IPS-18c (cell line): Measurements from ENCODE around the gene NPAS2.

ENCODE experiments used
- H3K4me3 ChIP-seq: 2 replicates; pipeline ENCODE4 v1.7.0; 2013; ENCODE audit warnings: low read depth, mild to moderate bottlenecking, low read length, moderate library complexity; ENCODE audit not compliant: insufficient read depth
- H3K9me3 ChIP-seq: one replicate; pipeline ENCODE4 v1.6.1; 2013; ENCODE audit warnings: mild to moderate bottlenecking, low read length, moderate library complexity; ENCODE audit not compliant: control insufficient read depth, insufficient read depth

The NPAS2 gene

DNA sequence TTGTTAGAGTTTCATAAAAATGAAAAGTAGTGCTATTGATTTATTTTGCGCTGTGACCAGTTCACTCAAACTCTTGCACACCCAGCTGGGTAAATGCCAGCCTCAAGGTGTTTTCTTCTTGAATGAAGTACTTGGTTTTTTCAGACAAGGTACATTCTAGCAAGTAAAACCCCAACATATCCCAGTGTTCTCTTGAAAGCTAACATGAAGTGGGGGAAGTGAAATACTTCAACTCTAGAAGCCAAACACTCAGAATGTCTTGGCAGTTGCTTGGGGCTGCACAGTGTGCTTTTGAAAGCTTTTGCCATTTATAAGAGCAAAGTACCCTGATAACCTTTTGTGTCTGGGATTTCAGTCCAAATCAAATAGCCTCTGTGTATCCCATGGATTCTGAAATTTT is 13.4 kb downstream of the NPAS2 start:
- Histone ChIP-seq H3K9me3 (no peaks in the 10 kb centered on the region), H3K4me3 (no peak overlapping the region)

DNA sequence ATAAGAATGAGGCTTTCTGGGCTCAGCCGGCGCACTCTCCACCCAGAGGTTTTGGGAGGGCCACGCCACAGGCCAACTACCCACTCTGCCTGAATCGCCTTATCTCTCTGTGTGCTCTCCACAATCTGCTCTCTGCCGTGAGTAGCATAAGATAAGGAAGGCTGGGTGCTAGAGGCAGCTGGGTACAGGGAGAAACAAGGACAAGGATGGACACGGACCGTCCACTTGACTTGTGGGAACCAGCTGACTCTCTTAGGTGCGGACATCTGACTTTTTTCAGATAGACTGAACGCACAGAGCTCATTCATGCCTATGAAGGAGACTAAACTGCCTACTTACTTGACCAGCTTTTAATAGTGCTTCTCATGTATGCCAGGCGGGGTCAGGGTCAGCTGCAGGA is 14.3 kb downstream of the NPAS2 start:
- Histone ChIP-seq H3K4me3 (no peak overlapping the region), H3K9me3 (no peaks in the 10 kb centered on the region)

DNA sequence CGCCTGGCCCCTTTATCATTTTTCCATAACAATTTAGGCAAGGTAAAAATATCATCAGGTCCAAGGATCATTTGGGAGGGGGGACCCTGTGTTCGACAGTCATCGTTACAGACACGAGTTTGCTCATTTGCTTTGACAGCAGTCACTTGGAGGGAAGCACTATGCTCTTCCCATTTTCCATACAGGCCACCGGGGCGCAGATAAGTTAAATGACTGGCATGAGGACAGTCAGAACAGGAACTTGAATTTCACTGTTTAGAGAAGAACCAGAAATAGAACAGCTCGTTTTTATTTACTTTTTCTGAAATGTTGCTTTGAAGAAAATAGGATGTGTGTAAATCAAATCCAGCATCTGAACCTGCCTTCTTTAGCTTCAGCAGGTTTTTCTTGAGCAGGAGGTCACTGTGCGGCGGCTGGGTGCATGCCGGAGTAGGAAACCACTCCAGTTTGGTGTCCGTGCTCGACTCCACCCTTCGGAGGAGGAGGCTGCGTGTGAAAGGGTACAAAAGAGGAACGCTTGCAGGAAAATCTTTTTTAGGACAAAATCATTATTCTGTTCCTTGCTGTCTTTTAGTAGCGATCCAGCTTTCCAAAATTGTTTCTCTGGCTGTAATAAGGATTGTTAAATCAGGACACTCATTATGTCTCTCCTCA is 15.2 kb downstream of the NPAS2 start:
- Histone ChIP-seq H3K4me3 (no peak overlapping the region), H3K9me3 (no peaks in the 10 kb centered on the region)

DNA sequence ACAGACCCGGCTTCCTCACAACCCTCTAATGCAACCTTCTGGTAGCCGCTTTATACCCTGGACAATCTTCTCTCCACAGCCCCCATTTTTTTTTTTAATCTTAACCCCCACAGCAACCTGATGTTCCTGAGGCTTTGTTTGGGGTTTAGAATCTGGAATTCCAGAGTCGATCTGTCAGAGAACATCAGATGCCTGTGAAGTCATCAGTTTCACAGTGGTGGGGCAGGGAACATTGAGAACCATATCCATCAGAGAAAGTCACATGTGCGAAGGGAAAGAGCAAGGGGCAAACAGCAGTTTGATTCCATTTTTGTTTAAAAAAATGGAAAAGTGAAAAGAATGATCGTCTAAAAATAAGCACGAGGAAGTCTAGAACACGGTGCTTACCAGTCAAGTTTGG is 20.6 kb downstream of the NPAS2 start:
- Histone ChIP-seq H3K4me3 (no peak overlapping the region), H3K9me3 (no peaks in the 10 kb centered on the region)

DNA sequence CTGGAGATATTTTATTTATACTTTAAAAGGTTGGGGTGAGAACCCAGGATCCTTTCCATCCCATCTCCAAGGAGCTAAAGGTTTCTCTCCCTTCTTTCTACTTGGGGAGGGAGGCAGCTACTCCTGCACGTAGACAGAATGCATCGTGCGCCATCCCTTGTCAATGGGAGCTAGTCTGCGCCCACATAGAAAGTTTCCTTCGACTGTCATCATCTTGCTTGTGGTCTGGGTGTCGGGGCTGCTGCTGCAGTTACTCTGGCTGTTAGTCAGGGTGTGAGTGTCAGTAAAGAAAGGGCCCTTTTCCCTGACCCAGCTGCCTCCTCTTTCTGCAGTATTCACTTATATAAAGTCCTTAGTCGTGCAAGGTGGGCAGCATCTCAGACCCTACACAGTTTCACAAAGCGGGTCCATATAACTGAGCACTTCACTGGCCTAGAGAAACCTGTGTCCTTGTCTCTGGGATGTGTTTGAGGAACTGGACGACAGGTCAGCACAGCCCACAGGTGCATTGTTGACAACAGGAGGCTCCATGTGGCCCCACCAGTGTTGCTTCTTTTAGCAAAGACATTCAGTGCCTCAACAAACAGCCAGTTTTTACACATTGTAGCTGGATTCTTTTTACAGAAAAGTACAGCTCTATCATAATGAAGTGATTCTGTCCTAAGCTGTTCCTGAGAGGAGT is 22.4 kb downstream of the NPAS2 start:
- Histone ChIP-seq H3K9me3 (no peaks in the 10 kb centered on the region), H3K4me3 (no peak overlapping the region)

DNA sequence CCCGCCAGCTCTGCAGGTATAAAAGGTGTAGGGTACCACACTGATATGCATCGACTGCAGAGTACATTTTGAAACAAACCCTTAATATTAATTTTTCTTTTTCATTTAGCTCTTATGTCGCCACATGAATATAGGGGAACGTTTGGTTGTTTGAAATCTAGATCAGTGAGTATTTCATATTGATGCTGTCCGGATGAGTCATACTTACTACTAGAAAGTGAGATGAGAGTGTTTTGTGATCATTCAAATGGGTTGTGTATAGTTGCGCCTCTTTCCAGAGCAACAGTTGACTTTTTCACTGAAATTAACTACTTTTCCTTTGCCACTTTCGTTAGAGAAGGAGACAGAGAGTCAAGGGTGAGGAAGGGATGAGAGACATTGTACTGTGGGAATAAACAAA is 24.6 kb downstream of the NPAS2 start:
- Histone ChIP-seq H3K9me3 (no peaks in the 10 kb centered on the region), H3K4me3 (no peak overlapping the region)

DNA sequence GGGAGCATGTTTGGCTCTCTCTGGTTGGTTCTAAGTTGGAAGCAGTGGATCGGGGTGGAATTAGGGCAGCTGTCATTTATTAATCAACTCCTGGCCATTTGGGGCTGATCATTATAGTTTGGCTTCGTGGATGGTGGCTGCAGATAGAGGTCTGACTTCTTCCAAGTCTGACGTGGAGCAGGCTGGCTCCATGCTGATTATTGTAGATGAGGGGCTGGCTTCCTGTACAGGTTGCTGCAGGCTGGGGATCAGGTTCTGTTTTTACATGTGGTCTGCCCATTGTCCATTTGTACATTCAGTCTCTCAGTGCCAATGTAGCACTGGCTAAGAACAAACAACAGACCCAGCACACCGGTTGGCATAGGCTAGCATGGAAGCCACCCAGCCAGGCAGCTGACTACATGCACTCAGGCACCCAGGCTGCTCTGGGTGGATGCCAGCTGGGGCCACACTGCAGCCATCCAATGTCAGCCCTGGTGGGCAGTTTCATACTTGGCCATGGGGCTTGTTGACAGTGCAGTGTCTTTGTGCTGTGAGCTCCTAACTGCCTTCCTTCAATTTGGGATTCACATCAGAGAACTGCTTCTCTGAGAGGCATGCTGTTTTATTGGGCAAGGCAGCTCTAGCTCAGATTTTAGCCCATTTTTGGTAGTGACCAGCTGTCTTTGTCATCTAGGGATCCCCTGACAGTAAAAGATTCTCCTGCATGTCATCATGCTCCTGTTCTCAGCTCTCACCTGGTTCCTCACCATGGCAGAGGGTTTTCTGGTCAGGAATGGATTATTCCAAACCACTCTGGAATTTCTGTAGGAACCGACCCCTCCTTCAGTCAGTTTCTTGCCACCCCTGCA is 25.4 kb downstream of the NPAS2 start:
- H3K9me3 ChIP-seq: no peaks in the 10 kb centered on the region

DNA sequence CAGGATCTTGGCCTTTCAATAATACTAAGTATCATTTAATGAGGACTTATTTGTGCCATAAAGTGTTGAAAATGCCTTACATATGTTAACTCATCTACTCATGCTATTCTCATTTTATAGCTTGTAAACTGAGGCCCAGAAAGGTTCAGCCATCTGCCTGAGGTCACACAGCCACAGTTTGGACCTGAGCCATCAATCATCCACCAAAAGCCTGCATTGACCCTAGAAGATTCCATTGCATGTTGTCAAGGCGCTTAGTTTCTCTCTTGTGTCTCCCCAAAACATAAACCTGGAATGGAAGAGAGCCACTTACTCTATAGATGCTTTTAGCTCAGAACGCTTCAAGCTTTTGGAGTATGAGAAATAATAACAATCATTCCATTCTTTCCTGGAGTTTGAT is 26.8 kb downstream of the NPAS2 start:
- H3K4me3 ChIP-seq: no peak overlapping the region
- no peaks in the 10 kb centered on the region for H3K9me3 ChIP-seq

More for the DNA sequence above, 25.4 kb downstream of the NPAS2 start:
- H3K4me3 ChIP-seq: no peak overlapping the region

DNA sequence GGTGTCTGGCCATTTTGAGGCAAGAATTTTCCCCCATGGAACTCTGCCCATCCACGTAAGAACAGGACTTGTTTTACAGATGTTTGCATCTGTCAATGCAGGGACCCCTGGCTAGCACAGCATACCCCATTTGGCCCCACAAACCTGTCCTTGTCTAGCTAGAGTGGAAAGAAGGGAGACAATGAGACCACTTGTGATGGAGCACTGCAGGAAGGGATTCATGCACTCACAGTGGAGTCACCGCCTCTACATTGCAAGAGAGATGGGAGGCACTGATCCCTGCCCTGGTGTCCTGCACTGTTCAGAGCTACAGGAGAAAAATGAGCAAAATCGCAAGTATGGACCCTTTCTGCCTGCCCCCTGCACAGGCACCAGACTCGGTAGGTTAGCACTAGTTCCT is 32.5 kb downstream of the NPAS2 start:
- Histone ChIP-seq H3K9me3 (no peaks in the 10 kb centered on the region), H3K4me3 (no peak overlapping the region)

DNA sequence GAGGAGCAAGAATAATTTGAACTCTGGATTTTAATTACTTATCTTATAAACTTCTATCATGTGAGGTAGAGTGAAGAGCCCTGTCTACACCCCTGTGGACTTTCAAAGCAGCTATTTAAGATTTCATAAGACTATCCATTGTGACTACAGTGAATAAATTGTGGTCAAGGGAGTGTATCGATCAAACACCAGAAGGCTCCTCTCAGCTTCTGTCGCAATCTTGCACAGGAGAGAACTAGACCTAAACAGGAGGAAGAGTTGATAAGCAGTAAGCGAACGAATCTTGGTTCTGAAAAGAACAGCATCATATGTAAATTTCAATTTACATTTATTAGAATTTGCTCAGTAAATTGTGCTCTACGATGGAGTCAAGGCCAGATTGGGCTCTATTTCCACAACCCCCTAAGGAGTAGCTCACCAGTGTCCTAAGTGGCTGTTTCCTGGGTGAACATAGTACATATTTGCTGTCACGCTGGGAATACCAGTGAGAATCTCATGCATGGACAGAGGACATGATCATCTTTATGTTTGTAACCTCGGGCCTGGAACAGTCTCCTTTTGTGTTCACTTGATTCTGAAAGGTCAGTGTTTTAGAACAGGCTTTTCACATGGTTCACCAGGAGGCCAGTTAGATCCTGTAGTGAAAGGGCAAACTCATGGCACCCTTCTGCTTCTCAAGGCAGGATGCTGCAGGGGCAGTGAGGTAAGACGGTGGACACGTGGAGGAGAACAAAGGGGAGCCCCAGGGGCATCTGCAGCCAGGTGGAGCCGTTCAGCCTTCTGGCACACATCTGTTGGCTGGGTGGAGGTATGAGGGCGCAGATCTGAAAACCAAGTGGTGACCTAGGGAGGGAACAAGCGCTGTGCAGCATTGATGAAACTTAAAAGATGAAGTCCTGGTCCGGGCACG is 33.3 kb downstream of the NPAS2 start:
- Histone ChIP-seq H3K4me3 (no peak overlapping the region), H3K9me3 (no peaks in the 10 kb centered on the region)

DNA sequence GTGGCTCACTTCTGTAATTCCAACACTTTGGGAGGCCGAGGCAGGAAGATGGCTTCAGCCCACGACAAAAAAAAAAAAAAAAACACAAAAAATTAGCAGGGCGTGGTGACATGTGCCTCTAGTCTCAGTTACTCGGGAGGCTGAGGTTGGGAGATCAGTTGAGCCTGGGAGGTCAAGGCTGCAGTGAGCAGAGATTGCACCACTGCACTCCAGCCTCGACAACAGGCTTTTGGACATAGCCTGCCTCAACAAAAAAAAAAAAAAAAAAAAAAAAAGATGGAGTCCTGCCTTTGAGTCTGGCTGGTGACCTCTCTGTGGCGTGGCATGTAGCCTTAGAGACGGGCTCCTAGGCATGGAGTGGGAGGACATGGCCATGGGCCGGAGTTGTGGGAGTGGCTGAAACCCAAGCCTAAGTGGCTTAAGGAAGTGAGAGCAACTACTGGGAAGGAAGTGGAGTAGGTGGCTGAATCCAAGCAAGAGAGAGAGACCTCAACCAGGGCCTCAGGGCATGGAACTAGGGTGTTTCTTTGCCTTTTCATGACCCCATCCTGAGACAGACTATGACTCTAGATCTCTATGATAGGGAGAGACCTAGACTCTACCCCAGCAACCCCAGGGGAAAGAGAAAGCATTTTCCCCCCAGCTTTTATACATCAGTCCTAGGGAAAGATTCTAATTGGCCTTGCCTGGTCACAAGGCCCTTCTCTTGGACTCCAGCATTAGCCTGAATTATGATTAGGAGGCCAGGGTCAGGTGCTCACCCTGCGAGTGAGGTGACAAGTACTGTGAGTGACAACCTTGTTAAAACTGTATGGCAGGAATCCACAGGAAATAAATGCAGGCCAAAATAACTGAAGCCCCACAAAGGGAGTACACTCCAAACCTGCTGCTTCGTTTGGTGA is 34.2 kb downstream of the NPAS2 start:
- no peaks in the 10 kb centered on the region for H3K9me3 ChIP-seq
- H3K4me3 ChIP-seq: no peak overlapping the region

DNA sequence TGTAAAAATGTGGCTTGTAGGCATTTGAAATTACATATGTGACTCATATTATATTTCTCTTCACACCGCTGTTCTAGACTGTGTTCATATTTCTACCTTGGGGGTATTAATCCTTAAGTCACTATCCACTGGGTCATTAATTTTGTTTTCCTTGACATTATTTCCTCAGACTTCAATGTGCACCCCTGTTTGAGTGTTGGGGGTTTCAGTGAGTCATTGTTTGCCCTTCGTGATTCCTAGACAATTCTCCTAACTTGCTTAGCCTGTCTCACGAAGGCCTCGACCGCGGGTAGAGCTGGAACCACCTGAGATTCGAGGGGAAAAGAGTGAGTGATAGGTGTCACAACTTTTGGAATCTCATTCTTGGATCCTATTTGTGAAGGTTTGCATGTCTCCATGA is 35.1 kb downstream of the NPAS2 start:
- no peaks in the 10 kb centered on the region for H3K9me3 ChIP-seq
- H3K4me3 ChIP-seq: no peak overlapping the region

DNA sequence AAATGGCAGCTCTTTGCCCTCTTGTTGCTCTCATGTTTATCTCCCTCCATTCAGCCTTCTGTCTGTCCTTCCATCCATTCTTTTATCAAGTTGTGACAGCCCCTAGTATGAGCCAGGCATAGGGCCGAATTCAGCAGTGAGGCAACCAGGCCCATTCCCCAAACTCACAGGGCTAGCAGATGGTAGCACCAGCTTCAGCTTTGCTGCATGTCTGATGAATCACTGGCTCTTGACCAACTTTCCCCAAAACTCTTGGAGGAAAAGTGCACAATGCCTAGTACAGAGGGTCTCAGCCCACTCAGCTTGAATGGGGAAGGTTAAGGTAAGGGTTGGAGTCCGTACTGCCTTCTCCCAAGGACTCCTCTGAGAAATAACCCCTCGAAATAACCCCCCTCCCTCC is 35.7 kb downstream of the NPAS2 start:
- Histone ChIP-seq H3K4me3 (no peak overlapping the region), H3K9me3 (no peaks in the 10 kb centered on the region)

DNA sequence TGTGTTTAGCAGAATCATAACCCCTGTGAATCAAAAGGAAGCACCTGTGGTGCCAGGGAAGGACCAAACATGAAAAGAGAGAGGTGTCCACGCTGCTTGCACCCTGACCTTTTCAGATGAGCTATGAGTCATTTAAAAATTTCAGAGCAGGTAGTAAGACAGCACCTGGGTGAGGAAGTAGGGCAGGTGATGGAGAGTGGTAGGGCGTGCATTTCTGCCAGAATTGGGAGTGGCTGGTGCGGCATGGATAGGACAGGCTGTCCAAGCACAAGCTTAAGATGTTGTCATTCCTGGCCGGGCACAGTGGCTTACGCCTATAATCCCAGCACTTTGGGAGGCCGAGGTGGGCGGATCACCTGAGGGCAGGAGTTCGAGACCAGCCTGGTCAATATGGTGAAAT is 36.8 kb downstream of the NPAS2 start:
- H3K9me3 ChIP-seq: no peaks in the 10 kb centered on the region
- no peak overlapping the region for H3K4me3 ChIP-seq

DNA sequence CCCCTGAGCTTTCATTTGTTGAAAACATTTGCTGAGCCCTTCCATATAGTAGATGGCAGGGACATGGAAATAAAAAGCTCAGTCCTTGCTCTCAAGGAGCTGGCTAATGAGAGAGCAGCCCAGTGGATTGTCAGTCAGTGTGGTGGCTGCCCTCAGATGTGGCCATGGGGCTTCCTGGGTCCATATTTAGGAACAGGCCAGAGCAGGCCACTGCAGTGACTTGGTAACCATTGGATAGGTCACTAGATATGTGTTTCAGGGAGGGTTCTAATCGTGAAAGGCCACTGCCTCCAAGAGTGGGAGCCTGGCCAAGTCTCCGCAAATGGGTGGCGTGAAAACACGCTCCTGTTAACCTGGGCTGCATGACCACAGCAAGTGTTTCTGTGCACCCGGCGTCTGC is 37.4 kb downstream of the NPAS2 start:
- no peak overlapping the region for H3K4me3 ChIP-seq
- no peaks in the 10 kb centered on the region for H3K9me3 ChIP-seq

DNA sequence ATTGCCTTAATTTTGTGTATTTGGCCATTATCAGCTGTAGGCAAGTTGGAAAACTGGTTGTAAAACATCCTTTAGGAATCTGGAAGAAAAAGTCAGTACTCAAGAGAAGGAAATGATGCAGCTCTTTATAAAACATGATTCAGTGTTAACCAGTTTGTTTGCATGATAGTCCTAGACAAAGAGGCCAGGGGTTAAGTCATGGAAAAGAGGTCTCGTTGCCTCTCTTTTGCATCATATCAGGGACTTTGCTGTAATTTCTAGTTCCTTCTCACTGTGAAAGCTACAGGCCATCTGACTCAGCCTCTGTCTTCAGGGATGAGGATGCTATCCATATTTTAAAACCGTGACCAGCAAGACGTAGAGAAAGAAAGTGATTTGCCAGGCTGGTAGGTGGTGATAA is 38.0 kb downstream of the NPAS2 start:
- H3K4me3 ChIP-seq: no peak overlapping the region
- no peaks in the 10 kb centered on the region for H3K9me3 ChIP-seq
